SU-DHL-6 (cell line): Measurements from ENCODE around the gene FUCA2.

ENCODE experiments used
- H2AFZ ChIP-seq: fragments of 200-600 bp; sonication (generic); 2 replicates; pipeline ENCODE4 v1.6.1; 2014; ENCODE audit warnings: low read depth, mild to moderate bottlenecking, moderate library complexity, mixed read lengths, antibody characterized with exemption, low read length; ENCODE audit not compliant: severe bottlenecking
- H3F3A ChIP-seq: fragments of 200-600 bp; shearing (Covaris generic); 2 replicates; pipeline ENCODE4 v1.6.0; 2016; ENCODE audit warnings: antibody characterized with exemption, mild to moderate bottlenecking; ENCODE audit not compliant: insufficient read depth
- H3K27ac ChIP-seq: fragments of 200-600 bp; sonication (generic); 2 replicates; pipeline ENCODE4 v1.5.1; 2016; ENCODE audit warnings: low read depth, mild to moderate bottlenecking, low read length, moderate library complexity, mixed read lengths
- H3K27me3 ChIP-seq: fragments of 200-600 bp; sonication (generic), shearing (Covaris generic); 2 replicates; pipeline ENCODE4 v1.6.0; 2014; ENCODE audit warnings: mild to moderate bottlenecking, low read length
- H3K36me3 ChIP-seq: fragments of 200-600 bp; sonication (generic); 2 replicates; pipeline ENCODE4 v1.6.1; 2014; ENCODE audit warnings: mild to moderate bottlenecking, low read length, mixed read lengths
- H3K4me2 ChIP-seq: fragments of 300-600, 200-600 bp; shearing (Covaris generic), sonication (generic); 2 replicates; pipeline ENCODE4 v1.6.0; 2014; ENCODE audit warnings: low read length, low read depth, mild to moderate bottlenecking; ENCODE audit not compliant: poor library complexity, severe bottlenecking
- H3K4me3 ChIP-seq: fragments of 200-600 bp; sonication (generic); 2 replicates; pipeline ENCODE4 v1.5.1; 2014; ENCODE audit warnings: antibody characterized with exemption, low read length, mild to moderate bottlenecking, mixed read lengths; ENCODE audit not compliant: insufficient read depth, poor library complexity, severe bottlenecking
- H3K79me2 ChIP-seq: fragments of 200-600 bp; sonication (generic); 2 replicates; pipeline ENCODE4 v1.6.1; 2014; ENCODE audit warnings: mild to moderate bottlenecking, low read length, moderate library complexity; ENCODE audit not compliant: insufficient read depth
- H3K9ac ChIP-seq: fragments of 200-600 bp; sonication (generic); 2 replicates; pipeline ENCODE4 v1.7.0; 2014; ENCODE audit warnings: mild to moderate bottlenecking, low read length
- H3K9me2 ChIP-seq: fragments of 200-600 bp; sonication (generic); replicated peaks from 2 replicates; pipeline ENCODE4 v1.6.1; 2014; ENCODE audit warnings: low read length; ENCODE audit not compliant: insufficient read depth
- H3K9me3 ChIP-seq: fragments of 200-600 bp; sonication (generic); 2 replicates; pipeline ENCODE4 v1.6.1; 2014; ENCODE audit warnings: low read length, mixed read lengths; ENCODE audit not compliant: insufficient read depth
- H4K20me1 ChIP-seq: fragments of 200-600 bp; sonication (generic); 2 replicates; pipeline ENCODE4 v1.6.1; 2014; ENCODE audit warnings: low read depth, mild to moderate bottlenecking, antibody characterized with exemption, low read length, moderate library complexity, mixed read lengths
- EZH2phosphoT487 ChIP-seq: fragments of 200-600 bp; sonication (generic), shearing (Covaris generic); conservative IDR thresholded peaks from 2 replicates; pipeline ENCODE4 v1.6.1; 2018; ENCODE audit warnings: mild to moderate bottlenecking, antibody characterized with exemption, low read length, moderate library complexity, mixed read lengths
- TF ChIP-seq, protein P1 (sequence below): fragments of 200-600 bp; sonication (generic); IDR thresholded peaks from one replicate; pipeline ENCODE4 v1.5.1; 2017; ENCODE audit warnings: antibody characterized with exemption, mild to moderate bottlenecking, low read length, moderate library complexity; ENCODE audit not compliant: insufficient read depth, poor library complexity, severe bottlenecking

Gene FUCA2

DNA sequence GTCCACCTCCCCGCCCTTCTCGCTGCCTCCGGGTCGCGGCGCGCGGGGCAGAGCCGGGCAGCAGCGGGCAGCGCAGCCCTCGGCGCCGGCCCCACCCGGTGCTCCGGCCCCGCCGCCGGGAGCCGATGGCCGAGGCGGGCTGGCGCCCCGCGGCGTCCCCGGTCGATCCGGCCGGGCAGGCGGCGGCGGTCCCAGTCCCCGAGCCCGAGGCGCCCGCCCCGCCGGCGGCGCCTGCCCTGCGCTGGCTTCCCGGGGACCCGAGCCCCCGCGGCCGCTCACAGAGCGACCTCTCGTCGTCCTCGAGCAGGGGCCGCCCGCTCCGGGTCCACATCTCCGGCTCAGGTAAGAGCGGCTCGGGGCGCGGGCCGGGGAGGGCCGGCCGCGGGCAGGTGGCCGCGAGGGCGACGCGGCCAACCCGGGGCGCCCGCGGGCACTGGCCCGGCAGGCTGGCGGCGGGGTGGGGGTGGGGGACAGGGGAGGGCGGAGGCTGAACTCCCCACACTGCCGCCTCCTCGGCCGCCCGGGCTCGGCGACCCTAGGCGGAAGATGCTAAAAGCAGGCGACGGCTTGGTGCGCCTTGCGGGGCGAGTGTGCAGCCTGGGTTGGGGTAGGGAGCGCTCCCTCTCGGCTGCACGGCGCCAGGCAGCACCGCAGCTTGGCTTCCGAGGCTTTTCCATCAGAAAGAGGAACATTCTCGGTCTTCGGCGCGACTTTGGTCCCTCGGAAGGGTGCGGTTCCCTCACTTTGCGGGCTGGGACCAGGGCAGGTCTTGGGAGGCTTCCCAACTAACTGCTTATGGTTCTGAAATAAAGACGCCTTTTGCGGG lies 25.6 kb upstream of the FUCA2 start:
- Histone ChIP-seq H3K9me2 (no peaks in the 10 kb centered on the region), H3K27ac (no peak overlapping the region), H4K20me1 (no peaks in the 10 kb centered on the region), H3K9ac (peak overlapping the region; percentile 47), H3K79me2 (no peaks in the 10 kb centered on the region), H3K27me3 (no peaks in the 10 kb centered on the region), H3K4me2 (peak overlapping the region; percentile 63), H3F3A (no peaks in the 10 kb centered on the region; the same call in 1 of the 2 replicates), H3K36me3 (no peaks in the 10 kb centered on the region), H3K4me3 (peak overlapping the region; percentile 46), H2AFZ (peak overlapping the region; percentile 76), H3K9me3 (no peaks in the 10 kb centered on the region)
- TF ChIP-seq, protein P1, sequence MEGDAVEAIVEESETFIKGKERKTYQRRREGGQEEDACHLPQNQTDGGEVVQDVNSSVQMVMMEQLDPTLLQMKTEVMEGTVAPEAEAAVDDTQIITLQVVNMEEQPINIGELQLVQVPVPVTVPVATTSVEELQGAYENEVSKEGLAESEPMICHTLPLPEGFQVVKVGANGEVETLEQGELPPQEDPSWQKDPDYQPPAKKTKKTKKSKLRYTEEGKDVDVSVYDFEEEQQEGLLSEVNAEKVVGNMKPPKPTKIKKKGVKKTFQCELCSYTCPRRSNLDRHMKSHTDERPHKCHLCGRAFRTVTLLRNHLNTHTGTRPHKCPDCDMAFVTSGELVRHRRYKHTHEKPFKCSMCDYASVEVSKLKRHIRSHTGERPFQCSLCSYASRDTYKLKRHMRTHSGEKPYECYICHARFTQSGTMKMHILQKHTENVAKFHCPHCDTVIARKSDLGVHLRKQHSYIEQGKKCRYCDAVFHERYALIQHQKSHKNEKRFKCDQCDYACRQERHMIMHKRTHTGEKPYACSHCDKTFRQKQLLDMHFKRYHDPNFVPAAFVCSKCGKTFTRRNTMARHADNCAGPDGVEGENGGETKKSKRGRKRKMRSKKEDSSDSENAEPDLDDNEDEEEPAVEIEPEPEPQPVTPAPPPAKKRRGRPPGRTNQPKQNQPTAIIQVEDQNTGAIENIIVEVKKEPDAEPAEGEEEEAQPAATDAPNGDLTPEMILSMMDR = no peak
- TF ChIP-seq EZH2phosphoT487 = no peak

DNA sequence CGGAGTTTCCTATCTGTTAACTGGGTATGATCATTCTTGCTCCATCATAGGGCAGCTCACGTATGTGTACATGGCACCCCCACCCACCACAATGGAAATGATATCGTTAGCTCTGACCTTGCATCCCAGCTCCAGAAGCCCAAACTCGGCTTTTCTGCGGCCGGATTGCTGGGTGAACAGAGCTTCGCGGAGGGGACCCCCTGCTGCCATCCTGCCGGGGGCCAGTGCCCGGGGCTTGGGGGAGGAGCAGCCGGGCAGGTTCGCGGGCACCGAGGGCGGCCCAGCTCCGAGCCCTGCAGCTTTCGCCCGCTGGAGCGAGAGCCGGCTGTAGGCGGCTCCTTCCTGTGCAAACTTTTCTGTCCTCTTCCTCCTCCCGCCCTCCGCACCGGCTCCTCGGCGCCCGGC lies 24.9 kb upstream of the FUCA2 start:
- peak overlapping the region; percentile 63 for H3K4me2 ChIP-seq
- no peaks in the 10 kb centered on the region for H3K79me2 ChIP-seq
- H3K27me3 ChIP-seq = no peaks in the 10 kb centered on the region
- H3K4me3 ChIP-seq = peak overlapping the region; percentile 46
- TF ChIP-seq, protein P1 = no peak
- TF ChIP-seq EZH2phosphoT487 = no peak
- H3K9me3 ChIP-seq = no peaks in the 10 kb centered on the region
- H3K27ac ChIP-seq = no peak overlapping the region
- no peaks in the 10 kb centered on the region; the same call in 1 of the 2 replicates for H3F3A ChIP-seq
- peak overlapping the region; percentile 47 for H3K9ac ChIP-seq
- no peaks in the 10 kb centered on the region for H3K9me2 ChIP-seq
- no peaks in the 10 kb centered on the region for H4K20me1 ChIP-seq
- no peaks in the 10 kb centered on the region for H3K36me3 ChIP-seq
- H2AFZ ChIP-seq = peak overlapping the region; percentile 69

DNA sequence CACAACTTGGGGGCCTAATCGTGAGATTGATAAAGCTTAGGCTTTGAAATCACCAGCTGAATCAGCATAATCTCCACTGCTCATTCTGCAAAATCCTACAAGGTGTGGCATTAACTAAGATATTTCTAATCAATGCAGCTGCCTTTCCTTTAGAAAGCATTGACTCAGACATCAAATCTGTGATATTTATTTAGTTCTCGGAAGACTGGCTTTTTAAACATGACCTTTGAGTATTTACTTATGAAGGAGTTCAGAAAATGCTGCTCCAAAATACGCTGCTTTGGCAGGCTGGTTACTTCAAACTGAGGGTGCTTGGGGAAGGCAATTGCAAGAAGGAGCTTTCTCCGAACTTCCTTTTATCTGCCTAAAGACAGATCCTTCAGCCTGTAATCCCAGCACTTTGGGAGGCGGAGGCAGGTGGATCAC lies 23.7 kb upstream of the FUCA2 start:
- Histone ChIP-seq H3K27ac (no peak overlapping the region), H3K79me2 (no peaks in the 10 kb centered on the region), H3K36me3 (no peaks in the 10 kb centered on the region), H4K20me1 (no peaks in the 10 kb centered on the region), H3K9ac (no peak overlapping the region), H3K9me3 (no peaks in the 10 kb centered on the region), H3K4me2 (no peak overlapping the region), H3K9me2 (no peaks in the 10 kb centered on the region), H3K4me3 (no peak overlapping the region), H3K27me3 (no peaks in the 10 kb centered on the region), H2AFZ (no peak overlapping the region), H3F3A (no peaks in the 10 kb centered on the region; the same call in 1 of the 2 replicates)
- no peak for TF ChIP-seq EZH2phosphoT487
- TF ChIP-seq, protein P1 = no peak
